Uterus (tissue), 2 donors: ENCODE results near the gene FAM78A.

Experiments
- CTCF ChIP-seq, 4 experiments: fragments of 200-600 bp in 2 of 4; fragments of 450-650 bp in 2 of 4; sonication (generic) in 2 of 4; IDR thresholded peaks; one replicate each; pipeline ENCODE4 v1.5.1; 2016 to 2019; ENCODE audit warnings: antibody characterized with exemption in 4 of 4, mild to moderate bottlenecking in 2 of 4, moderate library complexity in 1 of 4
- POLR2A ChIP-seq, 2 donors: fragments of 450-650 bp; IDR thresholded peaks; one replicate each; pipeline ENCODE4 v1.6.1; 2016; ENCODE audit warnings: antibody characterized with exemption in 2 of 2, mild to moderate bottlenecking in 1 of 2, moderate library complexity in 1 of 2

GRCh38 chr9:131214286-131214856 lies 61.9 kb downstream of the FAM78A start:
- TF ChIP-seq POLR2A (IDR thresholded peaks at IDR 0.05) (no peak), CTCF (IDR thresholded peaks at IDR 0.05) (no peak)
